ENCODE results near the gene OCRL. TPM values are rescaled to one million over a fixed set of nuclear protein-coding genes. Genes with fewer than 3 reads are reported as not detected.

The OCRL gene
- total RNA-seq, 4 donors from 2014 or later: 13.2 to 18.0 (median 15.9) TPM

DNA sequence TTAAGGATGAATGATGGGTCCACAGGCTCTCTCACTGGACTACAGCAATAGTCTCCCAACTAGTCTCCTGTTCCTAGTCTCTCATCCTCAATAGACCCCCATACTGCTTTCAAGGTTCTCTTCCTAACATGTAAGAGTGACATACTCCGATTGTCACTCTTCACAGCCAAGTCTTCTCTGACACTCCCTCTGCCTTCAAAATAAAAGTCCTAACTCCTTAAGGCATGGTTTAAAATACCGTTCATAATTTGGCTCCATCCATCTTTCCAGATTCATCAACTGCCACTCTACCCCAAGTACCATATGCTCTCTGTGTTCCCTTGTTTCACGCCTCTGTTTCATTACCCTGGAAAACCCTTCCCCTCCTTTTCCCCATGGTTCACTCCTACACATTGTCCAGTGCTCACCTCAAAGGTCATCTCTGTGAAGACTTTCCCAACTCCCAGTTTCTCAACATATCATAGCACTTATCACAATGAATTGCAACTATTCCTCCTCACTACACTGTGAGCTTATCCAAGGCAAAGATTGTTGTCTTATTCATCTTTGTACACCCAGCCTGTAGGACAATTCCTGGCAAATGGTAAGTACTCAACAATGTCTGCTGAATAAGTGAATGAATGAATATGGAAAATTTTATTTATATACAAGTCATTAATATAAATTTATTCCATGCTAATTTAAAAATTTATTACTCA is 42.8 kb upstream of the OCRL start:
- no peak for DNase-seq (ENCODE audit: low spot score in 2 of 2)
- intact Hi-C loops (cut with DNase I; ENCODE audit: low total_unique reads): no loop called here
- H3K4me3 ChIP-seq (ENCODE audit: low read depth, poor library complexity, severe bottlenecking): no peak overlapping the region
- 63 to 65% methylated on average over 3 of the region's 3 CpGs for WGBS, 2 donors
- TF ChIP-seq, protein P1, sequence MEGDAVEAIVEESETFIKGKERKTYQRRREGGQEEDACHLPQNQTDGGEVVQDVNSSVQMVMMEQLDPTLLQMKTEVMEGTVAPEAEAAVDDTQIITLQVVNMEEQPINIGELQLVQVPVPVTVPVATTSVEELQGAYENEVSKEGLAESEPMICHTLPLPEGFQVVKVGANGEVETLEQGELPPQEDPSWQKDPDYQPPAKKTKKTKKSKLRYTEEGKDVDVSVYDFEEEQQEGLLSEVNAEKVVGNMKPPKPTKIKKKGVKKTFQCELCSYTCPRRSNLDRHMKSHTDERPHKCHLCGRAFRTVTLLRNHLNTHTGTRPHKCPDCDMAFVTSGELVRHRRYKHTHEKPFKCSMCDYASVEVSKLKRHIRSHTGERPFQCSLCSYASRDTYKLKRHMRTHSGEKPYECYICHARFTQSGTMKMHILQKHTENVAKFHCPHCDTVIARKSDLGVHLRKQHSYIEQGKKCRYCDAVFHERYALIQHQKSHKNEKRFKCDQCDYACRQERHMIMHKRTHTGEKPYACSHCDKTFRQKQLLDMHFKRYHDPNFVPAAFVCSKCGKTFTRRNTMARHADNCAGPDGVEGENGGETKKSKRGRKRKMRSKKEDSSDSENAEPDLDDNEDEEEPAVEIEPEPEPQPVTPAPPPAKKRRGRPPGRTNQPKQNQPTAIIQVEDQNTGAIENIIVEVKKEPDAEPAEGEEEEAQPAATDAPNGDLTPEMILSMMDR (IDR thresholded peaks at IDR 0.05): no peak
- TF ChIP-seq POLR2A (IDR thresholded peaks at IDR 0.05): no peak

DNA sequence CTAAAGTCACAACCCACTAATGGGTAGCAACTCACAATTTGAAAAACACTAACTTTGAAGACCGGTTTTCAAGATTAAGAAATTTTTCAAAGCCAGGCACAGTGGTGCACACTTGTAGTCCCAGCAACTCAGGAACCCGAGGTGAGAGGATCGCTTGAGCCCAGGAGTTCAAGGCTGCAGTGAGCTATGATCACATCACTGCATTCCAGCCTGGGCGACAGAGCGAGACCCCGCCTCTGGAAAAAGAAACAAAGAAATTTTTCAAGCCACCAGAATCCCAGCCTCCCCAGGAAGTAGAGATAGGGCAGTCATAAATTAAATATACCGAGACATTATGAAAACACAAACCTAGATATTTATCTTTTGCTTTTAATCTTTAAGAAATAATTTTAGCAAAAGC is 29.7 kb upstream of the OCRL start:
- no peak for TF ChIP-seq POLR2A (IDR thresholded peaks at IDR 0.05)
- TF ChIP-seq, protein P1 (IDR thresholded peaks at IDR 0.05): no peak
- intact Hi-C loops (cut with DNase I; ENCODE audit: low total_unique reads): no loop called here
- no peak overlapping the region for H3K4me3 ChIP-seq (ENCODE audit: low read depth, poor library complexity, severe bottlenecking)
- DNase-seq (ENCODE audit: low spot score in 2 of 2): no peak
- WGBS, 2 donors: 71 to 88% methylated on average over 7 of the region's 7 CpGs

DNA sequence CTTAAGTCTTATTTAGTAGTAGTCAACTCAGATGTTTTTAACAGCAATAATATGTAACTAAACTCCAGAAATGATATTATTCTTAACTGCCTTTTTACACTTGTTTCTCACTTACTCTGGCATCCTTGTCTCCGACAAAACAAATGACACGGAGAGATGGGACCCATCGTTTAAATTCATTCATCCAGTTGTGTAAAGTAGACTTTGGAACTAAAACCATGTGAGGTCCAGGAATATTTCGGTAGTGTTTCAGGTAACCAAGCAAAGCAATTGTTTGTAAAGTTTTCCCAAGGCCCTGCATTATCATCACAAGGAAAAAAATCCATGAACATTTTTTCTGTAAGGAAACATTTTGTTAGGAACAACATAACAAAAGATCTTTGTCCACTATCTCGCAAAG is 28.4 kb upstream of the OCRL start:
- DNase-seq (ENCODE audit: low spot score in 2 of 2): no peak
- TF ChIP-seq, protein P1 (IDR thresholded peaks at IDR 0.05): no peak
- TF ChIP-seq POLR2A (IDR thresholded peaks at IDR 0.05): no peak
- no peak overlapping the region for H3K4me3 ChIP-seq (ENCODE audit: low read depth, poor library complexity, severe bottlenecking)
- intact Hi-C loops (cut with DNase I; ENCODE audit: low total_unique reads): no loop called here
- 71 to 94% methylated on average over 5 of the region's 5 CpGs for whole genome bisulfite sequencing, 2 donors

DNA sequence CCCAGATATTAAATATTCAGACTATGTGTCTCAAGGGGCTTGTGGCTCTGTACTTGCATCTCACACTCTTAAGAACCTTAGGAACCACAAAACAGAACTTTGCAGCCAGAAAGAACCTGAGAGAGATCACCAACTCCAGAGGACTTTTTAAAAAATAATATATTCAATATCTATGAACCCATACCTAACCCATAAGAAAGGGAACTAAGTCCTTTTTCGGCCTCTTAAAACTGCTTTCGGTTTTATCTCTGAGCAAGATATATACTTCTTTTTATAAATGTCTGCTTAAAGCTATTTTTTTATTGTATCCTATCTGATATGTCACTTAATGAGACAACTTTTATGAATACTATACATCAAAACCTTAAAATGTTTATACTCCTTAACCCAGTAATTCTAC is 27.6 kb upstream of the OCRL start:
- TF ChIP-seq, protein P1 (IDR thresholded peaks at IDR 0.05): no peak
- intact Hi-C loops (cut with DNase I; ENCODE audit: low total_unique reads): no loop called here
- no peak overlapping the region for H3K4me3 ChIP-seq (ENCODE audit: low read depth, poor library complexity, severe bottlenecking)
- WGBS, 2 donors: 90 to 100% methylated on average over 2 of the region's 2 CpGs
- DNase-seq (ENCODE audit: low spot score in 2 of 2): no peak

DNA sequence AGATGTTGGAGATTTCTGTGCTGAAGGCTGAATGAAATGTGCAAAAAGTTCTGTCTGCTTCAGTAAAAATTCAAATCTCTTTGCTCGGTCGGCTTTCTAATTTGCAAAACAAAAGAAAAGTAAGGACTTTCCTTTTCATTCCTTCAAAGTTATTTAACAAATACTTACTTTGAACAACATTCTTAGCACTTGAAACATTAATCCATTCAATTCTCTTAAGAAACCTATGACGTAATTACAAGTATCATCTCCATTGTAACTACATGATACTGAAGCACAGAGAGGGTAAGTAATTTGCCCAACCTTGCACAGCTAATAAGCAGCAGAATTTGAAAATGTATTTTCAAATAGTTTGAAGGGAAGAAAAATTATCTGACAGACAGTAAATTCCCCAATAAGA is 23.7 kb upstream of the OCRL start:
- DNase-seq (ENCODE audit: low spot score in 2 of 2): no peak
- intact Hi-C loops (cut with DNase I; ENCODE audit: low total_unique reads): no loop called here
- TF ChIP-seq, protein P1 (IDR thresholded peaks at IDR 0.05): no peak
- no peak for TF ChIP-seq POLR2A (IDR thresholded peaks at IDR 0.05)
- no peak overlapping the region for H3K4me3 ChIP-seq (ENCODE audit: low read depth, poor library complexity, severe bottlenecking)
- WGBS, 2 donors: 62 to 89% methylated on average over 3 of the region's 3 CpGs

DNA sequence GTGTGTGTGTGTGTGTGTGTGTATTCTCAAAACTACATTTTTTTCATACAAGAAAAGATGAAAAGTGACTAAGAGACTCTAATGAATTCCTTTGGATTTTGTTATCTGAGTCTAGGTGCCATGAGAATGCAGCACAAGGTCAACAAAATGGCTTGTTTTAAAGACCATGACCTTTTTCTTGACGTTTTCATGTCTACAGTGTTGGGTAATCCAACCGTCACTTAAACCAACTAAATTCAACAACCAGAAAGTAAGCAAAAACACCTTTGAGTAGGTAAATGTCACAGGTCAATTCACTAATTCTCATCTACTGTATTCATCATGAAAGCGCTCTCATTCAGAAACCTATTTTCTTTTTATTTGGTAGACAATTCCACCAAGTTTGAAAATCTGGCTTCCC is 19.9 kb upstream of the OCRL start:
- intact Hi-C loops (cut with DNase I; ENCODE audit: low total_unique reads): no loop called here
- WGBS, 2 donors: 63 to 85% methylated on average over 3 of the region's 3 CpGs
- DNase-seq (ENCODE audit: low spot score in 2 of 2): no peak
- H3K4me3 ChIP-seq (ENCODE audit: low read depth, poor library complexity, severe bottlenecking): no peak overlapping the region
- TF ChIP-seq, protein P1 (IDR thresholded peaks at IDR 0.05): no peak
- no peak for TF ChIP-seq POLR2A (IDR thresholded peaks at IDR 0.05)

Measured in lower leg skin (tissue), 4 donors.